G401 (cell line): ENCODE data around the gene FASTK. TPM values are rescaled to one million over a fixed set of nuclear protein-coding genes. Genes with fewer than 3 reads are reported as not detected.

Experiments
- DNase-seq: peaks from one replicate; pipeline ENCODE4 v3.0.0-alpha.2; 2015; ENCODE audit warnings: low spot score
- in situ Hi-C: cut with HindIII; loops from 2 replicates; pipeline ENCODE4 v1.10.0; 2016; ENCODE audit warnings: low sequenced_read_pairs, mixed read lengths
- total RNA-seq: library from RNA; depleted of rRNA; stranded (reverse); fragments of >200 nt; shearing (Covaris generic); gene quantifications from 2 replicates; pipeline ENCODE4 v1.2.3, GENCODE V29; 2014; rRNA removed

FASTK gene, protein sequence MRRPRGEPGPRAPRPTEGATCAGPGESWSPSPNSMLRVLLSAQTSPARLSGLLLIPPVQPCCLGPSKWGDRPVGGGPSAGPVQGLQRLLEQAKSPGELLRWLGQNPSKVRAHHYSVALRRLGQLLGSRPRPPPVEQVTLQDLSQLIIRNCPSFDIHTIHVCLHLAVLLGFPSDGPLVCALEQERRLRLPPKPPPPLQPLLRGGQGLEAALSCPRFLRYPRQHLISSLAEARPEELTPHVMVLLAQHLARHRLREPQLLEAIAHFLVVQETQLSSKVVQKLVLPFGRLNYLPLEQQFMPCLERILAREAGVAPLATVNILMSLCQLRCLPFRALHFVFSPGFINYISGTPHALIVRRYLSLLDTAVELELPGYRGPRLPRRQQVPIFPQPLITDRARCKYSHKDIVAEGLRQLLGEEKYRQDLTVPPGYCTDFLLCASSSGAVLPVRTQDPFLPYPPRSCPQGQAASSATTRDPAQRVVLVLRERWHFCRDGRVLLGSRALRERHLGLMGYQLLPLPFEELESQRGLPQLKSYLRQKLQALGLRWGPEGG
- 57.2 and 62.9 TPM in 2 replicates for total RNA-seq

DNA sequence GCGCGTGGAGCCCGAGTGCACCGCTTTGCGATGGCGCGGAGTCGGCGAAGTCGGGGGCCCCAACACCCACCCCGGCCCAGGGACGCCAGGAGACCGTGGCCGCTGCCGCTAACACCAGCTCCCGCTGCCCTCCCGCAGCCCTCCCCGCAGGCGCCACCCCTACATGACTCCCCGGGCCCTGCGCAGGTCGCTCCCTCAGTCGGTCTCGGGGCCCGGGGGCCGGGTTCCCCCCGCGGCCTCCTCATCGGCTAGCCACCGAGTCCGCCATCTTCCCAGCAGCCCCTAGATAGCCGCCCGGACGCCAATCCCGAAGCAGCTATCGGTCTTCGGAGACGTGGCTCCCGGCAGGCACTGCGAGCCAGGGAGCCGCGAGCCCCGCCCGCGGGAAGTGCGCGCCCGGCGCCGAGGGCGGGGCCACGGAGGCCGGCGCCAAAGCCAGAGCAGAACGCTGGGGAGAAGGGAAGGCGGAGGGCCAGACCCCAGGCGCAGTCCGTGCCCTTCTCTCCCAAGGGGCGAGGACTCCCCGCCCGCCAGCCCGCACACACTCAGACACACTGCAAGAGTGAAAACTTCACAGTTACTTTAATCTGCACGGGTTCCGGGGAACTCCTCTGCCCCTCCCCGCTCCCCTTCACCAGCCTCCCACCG is at the start of gene FASTK:
Gene FASTK, minus strand, starts transcription at position 288 of the 648 bp plus-strand sequence. Its CDS starts 43 bp downstream, at position 245.
- in situ Hi-C loops: no loop called here
- peak; percentile 93 for DNase-seq

DNA sequence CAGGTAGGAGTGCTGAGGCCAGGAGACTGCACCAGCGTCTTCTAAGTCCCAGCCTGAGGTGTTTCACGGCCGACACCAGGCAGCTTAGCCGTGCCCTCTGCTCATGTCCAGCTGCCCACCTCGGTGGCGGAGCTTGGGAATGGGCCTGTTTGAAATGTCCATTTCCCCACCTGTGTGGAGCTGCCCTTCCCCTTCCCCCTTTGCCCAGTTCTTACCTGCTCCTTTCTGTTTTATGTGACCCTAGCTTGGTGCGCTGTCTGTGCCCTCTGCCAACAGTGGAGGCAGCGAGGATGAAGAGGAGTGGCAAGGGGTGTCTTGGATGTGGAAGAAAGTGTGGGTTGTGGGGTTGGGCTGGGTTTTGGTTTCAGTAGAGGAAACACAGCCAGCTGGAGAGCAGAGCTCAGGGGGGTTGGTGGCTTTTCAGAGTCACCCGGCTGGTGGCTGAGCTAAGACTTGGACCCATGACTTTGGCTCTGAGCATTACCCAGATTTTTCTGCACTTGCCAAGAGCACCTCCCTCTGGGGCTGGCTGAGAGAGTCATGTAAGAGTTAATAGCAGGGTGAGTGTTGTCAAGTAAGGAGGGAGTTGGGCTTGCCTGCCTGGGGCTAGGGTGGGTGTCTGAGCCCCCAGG is 49.5 kb upstream of the FASTK start:
- DNase-seq: no peak
- in situ Hi-C loops: no loop called here

DNA sequence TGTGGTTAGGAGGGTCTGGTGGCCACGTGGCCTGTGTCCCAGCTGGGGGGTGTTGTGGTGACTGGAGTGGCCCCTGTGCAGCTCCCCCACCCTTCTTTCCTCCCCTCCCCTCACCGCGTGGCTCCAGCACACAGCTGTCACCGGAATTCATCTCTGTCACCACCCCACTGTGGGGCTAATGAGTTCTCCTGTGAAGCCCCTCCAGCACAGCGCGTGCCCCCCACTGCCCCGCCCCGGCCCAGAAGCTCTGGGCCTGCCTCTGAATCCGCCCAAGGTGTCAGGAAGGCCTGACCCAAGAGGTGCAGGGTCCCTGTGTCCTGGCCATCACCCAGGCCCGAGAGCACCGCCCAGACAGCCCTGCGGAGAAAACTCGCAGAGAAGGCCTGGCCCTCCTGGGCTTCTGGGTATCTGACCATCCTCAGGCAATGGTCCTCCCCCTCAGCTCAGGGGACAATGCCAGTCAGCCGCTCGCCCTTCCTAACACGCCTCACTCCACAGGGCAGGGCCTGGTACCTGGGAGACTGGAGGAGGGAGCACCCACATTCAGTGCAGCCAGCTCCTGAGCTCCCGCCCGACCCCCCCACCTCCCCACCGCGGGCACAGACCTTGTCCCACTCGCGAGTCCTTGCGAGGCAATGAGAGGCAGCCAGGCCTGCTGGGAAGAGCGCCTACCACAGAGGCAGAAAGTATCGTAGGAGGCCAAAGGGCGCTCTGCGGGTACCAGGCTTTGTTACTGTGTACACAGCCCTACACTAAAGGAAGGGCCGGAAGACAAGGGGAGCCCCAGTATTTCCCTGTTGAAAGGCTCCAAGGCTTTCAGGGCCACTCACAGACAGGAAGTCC is 48.7 kb upstream of the FASTK start:
- in situ Hi-C loops: no loop called here
- DNase-seq: no peak

DNA sequence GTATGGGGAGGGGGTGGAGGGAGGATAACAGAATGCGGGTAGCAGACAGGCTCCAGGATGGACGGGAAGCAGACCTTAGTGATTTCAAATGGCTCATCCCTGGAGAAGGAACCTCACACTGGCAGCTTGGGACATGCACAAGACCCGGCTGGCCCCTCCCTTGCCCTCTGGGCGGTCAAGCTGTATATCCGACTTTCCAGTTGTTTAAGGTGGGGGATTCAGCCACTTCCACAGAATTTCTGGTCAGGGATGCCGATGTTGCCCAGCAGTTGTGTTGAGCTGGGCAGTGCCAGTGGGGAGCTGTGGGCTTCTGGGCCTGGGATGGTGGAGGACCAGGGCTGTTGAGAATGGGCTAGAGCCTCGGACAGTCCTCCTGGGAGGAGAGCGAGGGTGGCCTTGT is 48.1 kb upstream of the FASTK start:
- DNase-seq: no peak
- in situ Hi-C loops: no loop called here

DNA sequence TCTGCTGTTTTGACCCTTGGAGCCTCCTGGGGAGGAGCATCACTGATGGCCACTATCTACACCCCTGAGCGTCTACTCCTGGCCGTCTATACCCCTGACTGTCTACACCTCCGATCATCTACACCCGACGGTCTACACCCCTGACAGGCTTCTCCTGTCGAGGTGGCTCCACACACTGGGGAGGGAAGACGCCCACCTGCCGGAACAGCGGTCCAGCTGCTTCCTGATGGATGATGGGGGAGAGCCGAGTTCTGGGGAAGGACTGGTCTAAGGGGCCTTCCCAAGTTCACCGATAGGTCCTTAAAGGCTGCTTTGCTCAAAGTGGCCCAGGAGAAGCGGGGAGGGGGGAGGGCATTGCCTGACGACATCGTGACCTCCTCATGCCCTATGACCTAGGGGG is 47.5 kb upstream of the FASTK start:
- no peak for DNase-seq
- in situ Hi-C loops: no loop called here

DNA sequence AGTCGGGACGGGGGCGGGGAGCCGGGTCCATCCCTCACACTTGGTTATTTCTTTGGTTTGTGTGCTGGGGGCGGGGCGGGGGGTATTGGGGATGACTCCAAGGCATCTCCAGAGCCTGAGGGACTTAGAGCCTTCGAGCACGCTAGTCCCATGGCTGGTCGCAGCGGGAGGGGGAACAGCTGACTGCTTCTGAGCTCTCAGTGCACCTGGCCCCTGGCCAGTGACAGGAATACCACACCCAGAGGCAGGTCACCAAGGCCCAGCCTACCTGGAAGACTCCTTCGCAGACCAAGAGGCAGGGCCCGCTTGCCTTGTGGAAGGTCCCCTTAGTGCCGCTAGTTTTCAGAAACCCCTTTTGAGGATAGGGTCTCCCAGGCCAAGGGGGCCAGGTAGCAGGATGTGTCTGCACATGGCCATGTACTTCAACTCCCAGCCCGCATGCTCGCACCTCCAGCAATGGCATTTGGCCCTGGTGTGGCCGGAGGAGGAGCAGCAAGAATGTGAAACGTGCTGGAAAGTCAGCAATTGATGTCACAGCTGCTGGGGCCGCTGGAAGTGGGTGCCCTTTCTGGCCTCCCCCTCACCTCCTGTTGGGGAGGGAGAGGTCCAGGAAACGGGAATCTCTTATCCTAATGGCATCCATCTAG is 46.0 kb upstream of the FASTK start:
- DNase-seq: no peak
- in situ Hi-C loops: no loop called here

DNA sequence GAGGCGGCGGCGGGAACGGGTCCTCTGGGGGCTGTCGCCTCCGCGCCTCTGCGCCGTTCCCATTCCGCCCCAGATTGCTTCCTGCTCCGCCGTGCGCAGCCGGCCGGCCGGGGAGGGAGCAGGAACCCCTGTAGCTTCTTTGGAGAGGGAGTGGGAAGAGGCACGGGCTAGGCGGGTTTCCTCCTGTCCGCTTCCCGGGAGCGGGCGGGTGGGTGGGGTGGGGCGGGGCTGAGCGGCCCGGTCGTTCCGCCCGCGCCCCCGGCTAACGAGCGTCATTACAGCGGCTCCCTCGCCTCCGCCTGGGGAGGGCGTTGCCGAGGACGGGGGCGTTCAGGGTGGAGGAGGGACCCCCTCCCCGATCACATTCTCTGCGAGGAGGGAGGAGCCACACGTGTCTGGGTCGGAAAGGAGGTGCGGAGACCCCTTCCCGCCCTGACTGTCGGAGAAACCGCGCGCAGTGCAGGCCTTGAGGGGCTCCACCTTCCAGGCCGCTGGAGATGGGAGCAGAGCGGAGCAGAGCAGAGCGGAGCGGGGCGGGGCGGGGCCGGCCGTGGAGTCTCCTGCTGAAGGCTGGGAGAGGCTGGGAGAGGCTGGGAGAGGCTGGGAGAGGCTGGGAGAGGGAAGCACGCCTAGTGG is 45.4 kb upstream of the FASTK start:
- DNase-seq: no peak
- in situ Hi-C loops: no loop called here

DNA sequence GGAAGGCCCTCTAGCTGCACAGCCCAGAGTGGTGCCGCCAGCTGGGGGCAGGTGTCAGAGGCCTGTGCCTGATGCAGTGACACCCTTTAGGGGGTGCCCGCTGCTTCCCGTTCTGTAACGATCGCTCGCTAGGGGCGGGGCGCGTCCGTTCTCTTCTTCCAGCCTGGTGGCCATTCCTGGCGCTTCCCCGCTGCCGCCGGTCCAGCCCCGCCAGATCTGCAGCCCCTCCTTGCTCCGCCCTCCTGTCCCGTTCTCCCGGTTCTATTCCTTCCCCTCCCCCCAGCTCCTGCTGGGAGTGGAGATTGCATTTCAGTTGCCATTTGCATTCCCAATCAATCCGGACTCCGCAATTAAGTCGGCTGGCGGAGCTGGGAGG is 44.8 kb upstream of the FASTK start:
- no peak for DNase-seq

DNA sequence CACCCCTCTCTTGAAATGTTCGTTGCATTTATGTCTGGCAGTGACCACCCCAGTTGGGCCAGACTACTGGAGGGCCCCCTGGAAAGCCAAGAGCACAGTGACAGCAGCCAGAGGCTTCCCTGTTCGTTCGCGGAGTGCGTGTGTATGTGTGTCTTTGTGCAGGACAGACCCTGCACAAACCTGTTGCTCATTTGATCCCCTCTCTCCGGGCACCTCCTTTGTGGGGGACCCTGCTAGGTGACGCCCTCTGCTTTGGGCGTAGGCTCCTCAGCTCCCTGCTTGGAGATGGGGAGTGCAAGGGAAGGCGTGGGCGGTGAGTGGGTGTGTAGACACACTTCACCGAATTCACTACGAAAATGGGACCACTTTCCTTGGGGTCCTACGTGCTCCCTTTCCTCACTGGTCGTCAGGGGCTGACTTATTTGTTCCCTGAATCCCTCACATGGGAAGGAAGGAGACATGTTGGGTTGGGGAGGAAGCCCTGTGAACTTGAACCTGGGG is 44.3 kb upstream of the FASTK start:
- in situ Hi-C loops: no loop called here
- no peak for DNase-seq

More for the DNA sequence above, 44.8 kb upstream of the FASTK start:
- in situ Hi-C loops: no loop called here

DNA sequence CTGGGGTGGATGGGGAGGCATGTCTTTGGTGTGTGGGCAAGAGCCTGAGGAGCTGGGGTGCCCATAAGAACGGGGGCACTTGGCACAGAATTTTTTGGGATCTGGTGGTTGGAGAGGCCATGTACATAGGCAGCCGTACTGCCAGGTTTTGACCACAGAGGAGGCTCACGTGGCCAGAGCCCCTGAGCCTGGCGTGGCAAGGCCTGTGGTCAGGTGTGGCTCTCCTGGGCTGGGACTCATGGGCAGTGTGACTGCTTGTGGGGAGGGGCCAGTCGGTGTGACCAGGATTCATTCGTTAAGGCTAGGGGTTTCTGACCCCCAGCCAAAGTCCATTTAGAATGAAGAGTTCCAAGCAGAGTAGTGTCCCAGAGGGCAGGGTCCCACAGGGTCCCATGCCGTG is 43.9 kb upstream of the FASTK start:
- in situ Hi-C loops: no loop called here
- no peak for DNase-seq

DNA sequence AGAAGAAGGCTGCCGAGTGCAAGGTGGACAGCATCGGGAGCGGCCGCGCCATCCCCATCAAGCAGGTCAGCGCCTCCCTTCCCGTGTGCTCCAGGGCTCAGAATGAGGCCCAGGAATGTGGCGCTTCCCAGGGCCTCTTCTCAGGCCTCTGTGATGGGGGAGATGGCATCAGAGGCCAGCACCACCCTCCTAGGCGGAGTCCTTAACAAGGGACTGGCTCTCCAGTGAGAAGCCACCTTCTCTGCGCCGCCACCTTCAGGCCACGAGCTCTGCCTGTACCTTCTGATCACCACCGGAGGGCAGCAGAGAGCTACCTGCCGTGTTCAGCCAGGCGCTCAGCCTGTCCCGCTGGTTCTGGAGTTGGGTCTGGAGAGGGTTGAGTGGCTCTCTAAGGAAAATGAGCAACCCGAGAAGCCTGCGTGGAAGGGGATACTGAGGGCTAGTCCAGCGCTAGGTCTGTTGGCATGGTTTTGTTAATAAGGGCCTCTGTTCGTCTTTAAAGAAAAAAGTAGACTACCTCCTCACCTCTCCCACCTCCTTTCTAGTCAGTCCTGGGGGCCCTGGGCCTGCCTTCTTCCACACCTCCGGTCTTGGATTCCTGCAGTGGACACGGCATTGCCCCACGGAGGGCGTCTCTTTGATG is 43.3 kb upstream of the FASTK start:
- in situ Hi-C loops: no loop called here
- DNase-seq: peak; percentile 93

DNA sequence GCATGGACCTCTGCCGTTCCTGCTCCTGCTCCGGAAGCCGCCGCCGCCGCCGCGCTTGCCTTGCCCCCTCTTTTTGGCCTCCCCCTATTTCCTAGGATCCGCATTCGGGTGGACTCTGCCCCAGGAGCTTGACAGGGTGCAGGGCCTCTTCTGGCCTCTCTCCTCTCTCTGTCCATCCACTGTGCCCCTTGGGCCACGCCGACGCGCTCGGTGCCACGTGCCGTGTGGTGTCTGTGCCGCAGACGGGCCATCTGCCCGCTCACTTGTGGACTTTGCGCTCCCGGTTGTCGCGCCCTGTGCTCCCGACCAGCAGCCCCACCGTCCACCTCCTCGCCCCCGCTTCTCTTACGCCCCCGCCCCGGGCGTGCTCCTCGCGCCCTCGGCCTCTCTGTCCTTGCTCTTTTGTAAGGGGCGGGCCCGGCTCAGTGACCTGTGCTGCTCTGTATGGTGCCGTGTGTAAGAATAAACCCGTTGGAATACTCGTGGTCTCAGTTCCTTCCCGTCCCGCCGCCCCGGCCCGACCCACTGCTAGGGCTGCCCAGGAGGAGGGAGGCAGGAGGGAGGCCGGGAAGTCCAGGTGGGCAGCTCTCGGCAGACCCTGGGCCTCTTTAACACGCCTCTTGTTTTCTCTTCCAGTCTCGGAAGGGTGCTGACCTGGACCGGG is 42.7 kb upstream of the FASTK start:
- in situ Hi-C loops: no loop called here
- no peak for DNase-seq

DNA sequence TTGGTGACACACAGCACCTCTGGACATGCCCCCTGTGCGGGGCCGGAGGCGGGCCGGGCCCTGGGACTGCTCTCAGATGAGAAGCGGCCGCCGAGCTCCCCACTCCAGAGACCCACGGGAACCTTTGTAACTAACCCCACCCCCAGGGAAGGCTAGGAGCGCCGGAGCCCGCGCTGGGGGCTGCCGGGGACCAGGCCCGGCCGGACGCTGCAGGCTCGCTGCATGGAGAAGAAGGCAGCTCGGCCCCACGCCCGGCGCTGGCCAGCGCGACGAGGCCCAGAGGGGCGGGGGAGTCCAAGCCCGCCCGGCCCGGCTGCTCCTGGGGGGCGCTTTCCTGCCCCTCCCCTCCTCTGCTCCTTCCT is 42.2 kb upstream of the FASTK start:
- in situ Hi-C loops: no loop called here

DNA sequence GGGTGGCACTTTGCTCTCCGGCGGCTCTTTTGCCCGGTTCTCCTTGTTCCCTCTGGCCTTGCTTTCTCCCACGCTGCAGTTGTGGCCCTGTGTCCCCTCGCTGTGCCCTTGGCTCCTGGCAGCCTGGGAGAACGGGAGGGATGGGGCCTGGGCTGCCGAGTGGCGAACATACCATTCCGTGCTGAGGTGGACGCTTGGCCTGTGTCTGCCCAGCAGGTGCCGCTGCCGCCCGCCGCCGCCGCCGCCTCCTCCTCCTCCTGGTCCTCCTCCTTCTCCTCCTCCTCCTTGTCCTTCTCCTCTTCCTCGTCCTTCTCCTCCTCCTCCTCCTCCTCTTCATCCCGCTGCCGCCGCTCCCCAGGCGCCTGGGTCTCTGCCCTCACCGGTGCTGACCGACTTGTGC is 41.7 kb upstream of the FASTK start:
- peak; percentile 77 for DNase-seq
- in situ Hi-C loops: no loop called here

More for the DNA sequence above, 42.2 kb upstream of the FASTK start:
- DNase-seq: no peak

DNA sequence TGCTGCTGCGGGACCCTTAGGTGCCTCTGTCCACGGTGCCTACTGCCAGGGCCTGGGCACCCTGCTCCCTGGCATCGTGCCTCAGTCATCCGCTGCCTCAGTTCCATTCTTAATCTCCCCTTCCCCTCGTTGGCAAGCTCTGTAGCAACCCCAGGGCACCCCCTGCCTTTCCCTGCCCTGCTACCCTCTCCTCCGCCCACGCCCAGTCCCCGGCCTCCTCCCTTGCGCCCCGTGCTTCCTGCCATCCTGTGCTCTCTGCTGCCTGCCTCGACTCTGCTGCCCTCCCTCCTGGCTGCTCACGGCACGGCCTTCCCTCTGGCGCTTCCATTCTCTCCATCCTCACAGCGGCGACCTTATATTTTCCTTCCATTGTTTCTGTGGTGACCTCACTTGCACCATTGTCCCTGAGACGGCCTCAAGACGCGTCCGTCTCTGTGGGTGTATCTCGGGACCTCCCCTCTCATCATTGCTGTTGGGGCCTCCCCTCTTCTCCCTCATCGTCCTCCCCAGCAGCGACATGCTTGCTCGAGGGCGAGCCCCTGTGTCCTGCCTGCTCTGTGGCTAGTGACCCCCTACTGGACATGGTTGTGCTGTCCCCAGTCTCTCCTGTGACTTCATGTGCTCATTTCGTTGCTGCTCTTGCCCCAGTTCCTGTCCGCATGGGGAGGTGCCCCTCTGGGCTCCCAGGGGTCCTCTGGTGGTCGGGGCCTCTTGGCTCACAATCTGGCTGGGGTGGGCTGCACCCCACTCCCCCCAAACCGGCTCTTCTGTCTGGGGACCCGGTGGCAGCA is 41.0 kb upstream of the FASTK start:
- in situ Hi-C loops: no loop called here

DNA sequence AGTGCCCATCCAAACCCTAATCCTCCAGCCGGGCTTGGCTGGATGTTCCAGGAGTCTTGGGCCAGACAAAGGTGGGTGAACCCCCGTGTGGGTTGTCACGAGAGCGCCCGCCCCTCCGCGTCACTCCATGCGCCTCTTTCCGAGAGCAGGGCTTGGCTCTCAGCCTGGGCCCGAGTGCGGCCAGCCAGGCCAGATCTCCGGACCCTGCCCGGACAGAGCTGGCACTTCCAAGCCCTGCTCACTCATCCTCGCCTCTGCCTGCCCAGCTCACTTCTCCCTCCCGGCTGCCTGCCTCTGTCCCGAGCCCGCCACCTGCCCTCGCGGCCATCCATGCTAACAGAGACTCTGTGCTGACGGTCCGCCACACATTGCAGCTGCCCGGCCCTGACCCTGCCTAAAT is 40.3 kb upstream of the FASTK start:
- no peak for DNase-seq
- in situ Hi-C loops: no loop called here

More for the DNA sequence above, 41.0 kb upstream of the FASTK start:
- DNase-seq: no peak
